Endothelial cell of umbilical vein (primary cell): ENCODE results near the gene MAGI1. TPM values are rescaled to one million over a fixed set of nuclear protein-coding genes. Genes with fewer than 3 reads are reported as not detected.

Experiments used
- BruUV-seq: library from RNA; stranded (reverse); fragments of 400-500 nt; replicated peaks from 2 replicates; lab custom pipeline; 2021; lab: Mats Ljungman, UMichigan
- CTCF ChIA-PET: fragments of 300-600, 350-600 bp; sonication (Branson Sonifier 250); formaldehyde crosslinking; loops from one replicate; lab custom pipeline; 2021; ENCODE audit warnings: antibody characterized with exemption, inconsistent platforms; lab: Charles Lee
- POLR2A ChIA-PET: fragments of 300-600, 350-600 bp; sonication (Branson Sonifier 250); formaldehyde crosslinking; loops from one replicate; lab custom pipeline; 2021; ENCODE audit warnings: antibody characterized with exemption, inconsistent platforms; lab: Charles Lee
- DNase-seq: peaks from one replicate; pipeline ENCODE4 v3.0.0-alpha.2; 2011; ENCODE audit warnings: low read depth, low spot score
- FAIRE-seq: peaks from 2 replicates; lab custom pipeline; 2011; peaks lifted over from hg19 to GRCh38; lab: Jason Lieb, UNC
- H2AFZ ChIP-seq: 2 replicates; pipeline ENCODE4 v1.6.0; 2012; ENCODE audit warnings: low read depth, low read length, control low read depth, inconsistent platforms
- H3K27ac ChIP-seq: 2 replicates; pipeline ENCODE4 v1.5.1; 2011; ENCODE audit warnings: low read depth, mild to moderate bottlenecking, control low read depth, low read length, moderate library complexity; ENCODE audit not compliant: insufficient read depth
- H3K27me3 ChIP-seq, 2 experiments: 2 replicates each; pipeline versions ENCODE4 v1.6.0 to v1.6.1; 2011; ENCODE audit warnings: low read length in 2 of 2, mixed read lengths in 1 of 2; ENCODE audit not compliant: control insufficient read depth in 2 of 2, insufficient read depth in 2 of 2
- H3K36me3 ChIP-seq, 2 experiments: 2 replicates in 1 of 2; 3 replicates in 1 of 2; pipeline ENCODE4 v1.5.1; 2011; ENCODE audit warnings: low read length in 2 of 2, mild to moderate bottlenecking in 1 of 2, moderate library complexity in 1 of 2; ENCODE audit not compliant: control insufficient read depth in 2 of 2, insufficient read depth in 2 of 2; ENCODE audit errors: extremely low read depth in 1 of 2
- H3K4me1 ChIP-seq: 3 replicates; pipeline ENCODE4 v1.5.1; 2011; ENCODE audit warnings: mild to moderate bottlenecking, low read length; ENCODE audit not compliant: control insufficient read depth, insufficient read depth; ENCODE audit errors: extremely low read depth
- H3K4me2 ChIP-seq: 2 replicates; pipeline ENCODE4 v1.6.1; 2011; ENCODE audit warnings: low read length, control low read depth, mixed read lengths; ENCODE audit not compliant: insufficient read depth
- H3K4me3 ChIP-seq, 3 experiments: fragments of 200-600 bp in 1 of 3; sonication (generic), shearing (Covaris generic) in 1 of 3; replicated peaks in 1 of 3; 2 replicates each; pipeline ENCODE4 v1.5.1; 2011 to 2016; ENCODE audit warnings: control low read depth in 3 of 3, low read length in 3 of 3, mild to moderate bottlenecking in 2 of 3, inconsistent platforms in 1 of 3, low read depth in 1 of 3, moderate library complexity in 1 of 3; ENCODE audit not compliant: insufficient read depth in 1 of 3
- H3K79me2 ChIP-seq: 2 replicates; pipeline ENCODE4 v1.6.0; 2012; ENCODE audit warnings: low read length, inconsistent platforms; ENCODE audit not compliant: control insufficient read depth, insufficient read depth
- H3K9ac ChIP-seq: replicated peaks from 2 replicates; pipeline ENCODE3; 2011; ENCODE audit warnings: low read length, control low read depth; ENCODE audit not compliant: insufficient read depth; ENCODE audit errors: extremely low read depth
- H3K9me1 ChIP-seq: replicated peaks from 3 replicates; pipeline ENCODE4 v1.6.0; 2011; ENCODE audit warnings: mild to moderate bottlenecking, low read length; ENCODE audit not compliant: control insufficient read depth, insufficient read depth; ENCODE audit errors: extremely low read depth
- H3K9me3 ChIP-seq: replicated peaks from 2 replicates; pipeline ENCODE4 v1.5.1; 2012; ENCODE audit warnings: low read length, inconsistent platforms; ENCODE audit not compliant: control insufficient read depth, insufficient read depth
- H4K20me1 ChIP-seq: replicated peaks from 2 replicates; pipeline ENCODE3; 2011; ENCODE audit warnings: mild to moderate bottlenecking, low read length; ENCODE audit not compliant: control insufficient read depth, insufficient read depth; ENCODE audit errors: extremely low read depth
- CTCF ChIP-seq, 2 donors: IDR thresholded peaks; 1 replicate in 1 of 2; 2 replicates in 1 of 2; pipeline ENCODE4 v1.5.1; 2011; ENCODE audit warnings: low read length in 2 of 2, mild to moderate bottlenecking in 2 of 2, moderate library complexity in 2 of 2, control low read depth in 1 of 2, inconsistent platforms in 1 of 2, low read depth in 1 of 2; ENCODE audit not compliant: insufficient read depth in 1 of 2; ENCODE audit errors: extremely low read depth in 1 of 2
- GATA2 ChIP-seq: IDR thresholded peaks from 2 replicates; pipeline ENCODE4 v1.7.0; 2011; ENCODE audit warnings: low read depth, mild to moderate bottlenecking, moderate library complexity, mixed read lengths, low read length; ENCODE audit not compliant: insufficient read length, insufficient read depth
- JUN ChIP-seq: IDR thresholded peaks from 2 replicates; pipeline ENCODE4 v1.6.1; 2011; ENCODE audit warnings: borderline replicate concordance, low read depth; ENCODE audit not compliant: insufficient read length, insufficient read depth
- MAX ChIP-seq: IDR thresholded peaks from 2 replicates; pipeline ENCODE4 v1.6.1; 2011; ENCODE audit not compliant: insufficient read depth, insufficient read length
- MYC ChIP-seq: IDR thresholded peaks from one replicate; pipeline ENCODE4 v1.6.1; 2011; ENCODE audit warnings: mild to moderate bottlenecking, low read depth, low read length
- POLR2A ChIP-seq: IDR thresholded peaks from 2 replicates; pipeline ENCODE4 v1.6.1; 2012; ENCODE audit warnings: low read depth, mild to moderate bottlenecking, control low read depth, low read length
- POLR2AphosphoS5 ChIP-seq: IDR thresholded peaks from 2 replicates; pipeline ENCODE4 v1.6.1; 2012; ENCODE audit warnings: low read depth, mild to moderate bottlenecking, control low read depth, low read length, moderate library complexity; ENCODE audit not compliant: insufficient read depth
- dilution Hi-C: fragments of 300-500 bp; cut with MboI; formaldehyde crosslinking; loops from one replicate; pipeline ENCODE4 v1.15.0; 2019; ENCODE audit warnings: low sequenced_read_pairs; ENCODE audit not compliant: extremely low pct_ligation_motif_present
- intact Hi-C: fragments of 100-400 bp; cut with micrococcal nuclease; formaldehyde crosslinking; loops from one replicate; pipeline ENCODE4 v1.10.0; 2022
- polyA plus RNA-seq, 4 experiments: library from polyadenylated mRNA; depleted of rRNA in 3 of 4; stranded (reverse) in 3 of 4; unstranded in 1 of 4; fragments of >200 nt; gene quantifications; 2 replicates each; pipeline versions ENCODE4 v1.2.1 to v1.2.3, GENCODE V29; 2011 to 2012; ENCODE audit warnings: missing spikeins in 1 of 4
- total RNA-seq: library from RNA; stranded (reverse); gene quantifications from 2 replicates; pipeline ENCODE4 v1.2.3, GENCODE V29; 2021

Gene MAGI1
- total and polyA plus RNA-seq, 2 donors (not counting 3 experiments of a cell fraction or from before 2014, with no cell fraction given) = 10.1 to 47.9 TPM

GRCh38 chr3:66023229-66023628 lies 15.5 kb downstream of the MAGI1 start:
- BruUV-seq = no TSS peak
- Histone ChIP-seq H4K20me1 (peaks cover 13% of the 10 kb centered on the region), H3K27me3 (no peaks in the 10 kb centered on the region), H2AFZ (no peak overlapping the region), H3K4me2 (no peak overlapping the region), H3K9ac (no peak overlapping the region), H3K9me1 (no peaks in the 10 kb centered on the region), H3K9me3 (no peaks in the 10 kb centered on the region), H3K4me3 (no peak overlapping the region), H3K79me2 (peaks cover 4% of the 10 kb centered on the region), H3K36me3 (no peaks in the 10 kb centered on the region), H3K27ac (no peak overlapping the region), H3K4me1 (no peaks in the 10 kb centered on the region)
- dilution Hi-C loops = no loop called here
- intact Hi-C loops = no loop called here
- CTCF ChIA-PET = interaction anchor here (1.0 to 1.2 kb wide), 3 partner anchors 12 to 213 kb away, joined by 3 read pairs; no protein-coding TSS in a partner anchor
- DNase-seq (no peak), FAIRE-seq (no peak)
- no peak for TF ChIP-seq MYC
- TF ChIP-seq JUN = no peak
- no peak for TF ChIP-seq MAX
- no peak for TF ChIP-seq POLR2AphosphoS5
- TF ChIP-seq GATA2 = no peak
- no peak for TF ChIP-seq CTCF (IDR thresholded peaks at IDR 0.05; ENCODE audit: extremely low read depth in 1 of 2, insufficient read depth in 1 of 2, low read depth in 1 of 2, low read length in 2 of 2)
- no peak for TF ChIP-seq POLR2A
- POLR2A ChIA-PET = no interaction called here
